Measurements from ENCODE around the gene LRRC8C. TPM values are rescaled to one million over a fixed set of nuclear protein-coding genes. Genes with fewer than 3 reads are reported as not detected.

Gene LRRC8C
- total RNA-seq, 1 donor from 2014 or later: 5.5 TPM

DNA sequence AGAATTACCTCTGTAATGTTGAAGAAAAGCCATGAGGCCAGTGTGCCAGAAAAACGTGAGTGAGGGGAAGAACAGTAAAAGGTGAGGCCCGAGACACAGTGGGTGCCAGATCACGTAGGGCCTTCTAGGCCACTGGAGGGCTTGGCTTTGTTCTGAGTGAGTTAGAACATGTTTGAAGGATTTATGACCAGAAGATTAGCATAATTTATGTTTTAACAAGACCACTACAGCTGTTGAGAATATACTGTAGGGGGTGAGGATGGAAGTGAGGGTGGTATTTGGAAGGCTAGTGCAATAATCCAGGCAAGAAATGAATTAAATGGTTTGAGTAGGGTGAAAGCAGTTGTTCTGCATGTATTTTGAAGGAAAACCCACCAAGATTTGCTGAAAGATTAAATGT lies 56.3 kb downstream of the LRRC8C start:
- Mint-ChIP-seq H3K4me1 (peaks cover 15% of the 10 kb centered on the region), H3K9me3 (no peaks in the 10 kb centered on the region), H3K27me3 (ENCODE audit: insufficient read depth, low read depth) (peaks cover 2% of the 10 kb centered on the region), H3K27ac (no peak overlapping the region), H3K4me3 (no peak overlapping the region), H3K36me3 (peaks cover 5% of the 10 kb centered on the region)
- no peak for TF ChIP-seq EZH2phosphoT487 (IDR thresholded peaks at IDR 0.05)
- no peak for TF ChIP-seq EZH2 (IDR thresholded peaks at IDR 0.05)
- TF ChIP-seq, protein P1, sequence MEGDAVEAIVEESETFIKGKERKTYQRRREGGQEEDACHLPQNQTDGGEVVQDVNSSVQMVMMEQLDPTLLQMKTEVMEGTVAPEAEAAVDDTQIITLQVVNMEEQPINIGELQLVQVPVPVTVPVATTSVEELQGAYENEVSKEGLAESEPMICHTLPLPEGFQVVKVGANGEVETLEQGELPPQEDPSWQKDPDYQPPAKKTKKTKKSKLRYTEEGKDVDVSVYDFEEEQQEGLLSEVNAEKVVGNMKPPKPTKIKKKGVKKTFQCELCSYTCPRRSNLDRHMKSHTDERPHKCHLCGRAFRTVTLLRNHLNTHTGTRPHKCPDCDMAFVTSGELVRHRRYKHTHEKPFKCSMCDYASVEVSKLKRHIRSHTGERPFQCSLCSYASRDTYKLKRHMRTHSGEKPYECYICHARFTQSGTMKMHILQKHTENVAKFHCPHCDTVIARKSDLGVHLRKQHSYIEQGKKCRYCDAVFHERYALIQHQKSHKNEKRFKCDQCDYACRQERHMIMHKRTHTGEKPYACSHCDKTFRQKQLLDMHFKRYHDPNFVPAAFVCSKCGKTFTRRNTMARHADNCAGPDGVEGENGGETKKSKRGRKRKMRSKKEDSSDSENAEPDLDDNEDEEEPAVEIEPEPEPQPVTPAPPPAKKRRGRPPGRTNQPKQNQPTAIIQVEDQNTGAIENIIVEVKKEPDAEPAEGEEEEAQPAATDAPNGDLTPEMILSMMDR (IDR thresholded peaks at IDR 0.05): no peak
- DNase-seq (ENCODE audit: low spot score): no peak
- H3K27ac ChIP-seq: no peak overlapping the region
- H3K4me3 ChIP-seq: no peak overlapping the region
- H3K9me3 ChIP-seq (ENCODE audit: low read depth): no peaks in the 10 kb centered on the region
- H3K4me2 ChIP-seq: no peak overlapping the region
- H3K9ac ChIP-seq: no peak overlapping the region
- no peaks in the 10 kb centered on the region for H3K27me3 ChIP-seq
- no peaks in the 10 kb centered on the region for H3K79me2 ChIP-seq (ENCODE audit: low read depth)
- H4K20me1 ChIP-seq (ENCODE audit: low read depth): no peaks in the 10 kb centered on the region
- H3K4me1 ChIP-seq: no peaks in the 10 kb centered on the region
- H2AFZ ChIP-seq (replicated peaks): no peak overlapping the region
- H3K36me3 ChIP-seq: no peaks in the 10 kb centered on the region
- H3F3A ChIP-seq (ENCODE audit: low read depth): no peaks in the 10 kb centered on the region

DNA sequence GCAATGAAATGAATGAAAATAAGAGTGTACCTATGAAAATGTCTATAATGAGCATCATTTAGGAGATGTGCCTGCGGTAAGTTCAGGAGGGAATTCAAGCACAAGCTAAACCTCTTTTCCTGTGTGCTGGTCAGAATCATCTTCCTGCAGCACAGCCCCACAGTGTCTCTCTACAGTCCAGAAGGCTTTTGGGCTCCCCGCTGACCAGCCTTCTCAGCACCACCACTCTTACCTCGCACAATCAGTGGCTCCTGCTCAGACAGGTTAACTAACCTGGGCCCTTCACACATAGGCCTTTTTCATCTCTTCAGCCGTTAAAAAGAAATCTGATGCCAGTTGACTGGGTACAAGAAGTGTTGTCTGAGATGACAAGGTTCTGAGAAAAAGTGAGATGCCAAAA lies 57.7 kb downstream of the LRRC8C start:
- no peak overlapping the region for H3K4me3 Mint-ChIP-seq
- Histone ChIP-seq H2AFZ (replicated peaks) (no peak overlapping the region), H3K9ac (no peak overlapping the region)

DNA sequence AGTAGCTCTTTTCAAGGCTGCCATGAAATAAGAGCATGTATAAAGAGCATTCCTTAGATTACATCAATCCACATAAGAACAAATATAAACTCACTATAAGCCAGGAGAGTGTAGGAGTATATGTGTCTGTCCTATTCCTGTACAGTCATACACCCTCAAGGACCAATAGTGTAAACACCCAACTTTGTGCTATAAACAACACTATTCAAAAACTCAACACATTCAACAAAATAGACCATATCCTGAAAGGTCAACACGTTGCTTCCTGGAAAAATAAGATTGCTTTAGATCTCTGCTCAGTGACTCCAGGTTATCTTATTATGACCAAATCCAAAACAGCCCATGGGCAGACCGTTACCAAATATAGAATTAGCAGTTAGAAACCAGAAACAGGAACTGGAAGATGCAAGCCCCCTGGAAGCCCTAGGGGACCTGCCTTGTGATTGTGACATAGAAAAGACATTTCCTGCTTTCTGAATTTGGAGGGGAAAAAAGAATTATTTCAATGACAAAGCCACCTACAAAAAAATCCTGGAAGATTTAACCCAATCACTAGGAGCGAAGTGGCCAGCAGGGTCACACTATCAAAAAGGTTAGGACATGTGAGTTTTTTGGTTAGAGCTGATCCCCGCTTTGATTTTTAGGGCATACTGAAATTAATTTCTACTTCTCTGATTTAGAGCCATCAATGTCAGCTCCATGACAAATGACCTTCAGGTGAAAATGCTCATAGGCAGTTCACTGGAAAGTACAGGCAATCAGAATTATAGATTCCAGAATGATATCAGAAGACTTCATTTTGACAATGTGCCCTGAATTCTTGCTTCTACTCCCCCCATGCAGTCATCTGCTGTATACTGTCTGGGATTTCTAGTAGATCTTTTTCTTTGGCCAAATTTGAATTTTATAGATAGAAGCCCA lies 59.9 kb downstream of the LRRC8C start:
- H3K4me3 Mint-ChIP-seq: no peak overlapping the region
- Histone ChIP-seq H3K79me2 (ENCODE audit: low read depth) (no peaks in the 10 kb centered on the region), H3F3A (ENCODE audit: low read depth) (no peaks in the 10 kb centered on the region), H3K9ac (no peak overlapping the region), H3K36me3 (no peaks in the 10 kb centered on the region), H3K4me1 (no peaks in the 10 kb centered on the region), H2AFZ (replicated peaks) (no peak overlapping the region), H3K27ac (no peak overlapping the region), H4K20me1 (ENCODE audit: low read depth) (no peaks in the 10 kb centered on the region), H3K4me2 (no peak overlapping the region), H3K27me3 (no peaks in the 10 kb centered on the region), H3K9me3 (ENCODE audit: low read depth) (no peaks in the 10 kb centered on the region), H3K4me3 (no peak overlapping the region)
- H3K36me3 Mint-ChIP-seq: peaks cover 3% of the 10 kb centered on the region
- no peaks in the 10 kb centered on the region for H3K9me3 Mint-ChIP-seq
- no peak for DNase-seq (ENCODE audit: low spot score)
- peaks cover 15% of the 10 kb centered on the region for H3K4me1 Mint-ChIP-seq
- H3K27me3 Mint-ChIP-seq (ENCODE audit: insufficient read depth, low read depth): peaks cover 2% of the 10 kb centered on the region
- peak overlapping the region; percentile 57 for H3K27ac Mint-ChIP-seq
- TF ChIP-seq EZH2phosphoT487 (IDR thresholded peaks at IDR 0.05): no peak
- no peak for TF ChIP-seq EZH2 (IDR thresholded peaks at IDR 0.05)
- TF ChIP-seq, protein P1 (IDR thresholded peaks at IDR 0.05): no peak

More for the DNA sequence above, 57.7 kb downstream of the LRRC8C start:
- peaks cover 15% of the 10 kb centered on the region for H3K4me1 Mint-ChIP-seq
- Histone ChIP-seq H3K79me2 (ENCODE audit: low read depth) (no peaks in the 10 kb centered on the region), H3K4me1 (no peaks in the 10 kb centered on the region), H3K9me3 (ENCODE audit: low read depth) (no peaks in the 10 kb centered on the region), H3K27me3 (no peaks in the 10 kb centered on the region), H3K27ac (no peak overlapping the region), H3K36me3 (no peaks in the 10 kb centered on the region), H3F3A (ENCODE audit: low read depth) (no peaks in the 10 kb centered on the region), H3K4me3 (no peak overlapping the region), H4K20me1 (ENCODE audit: low read depth) (no peaks in the 10 kb centered on the region), H3K4me2 (no peak overlapping the region)
- peaks cover 3% of the 10 kb centered on the region for H3K36me3 Mint-ChIP-seq
- no peak for TF ChIP-seq EZH2 (IDR thresholded peaks at IDR 0.05)
- TF ChIP-seq, protein P1 (IDR thresholded peaks at IDR 0.05): no peak
- no peak for TF ChIP-seq EZH2phosphoT487 (IDR thresholded peaks at IDR 0.05)
- H3K27me3 Mint-ChIP-seq (ENCODE audit: insufficient read depth, low read depth): peaks cover 2% of the 10 kb centered on the region
- no peaks in the 10 kb centered on the region for H3K9me3 Mint-ChIP-seq
- no peak for DNase-seq (ENCODE audit: low spot score)
- no peak overlapping the region for H3K27ac Mint-ChIP-seq
